HEK293 (cell line): ENCODE results near the gene DMD.

Experiments used
- CTCF ChIA-PET: fragments of 350-600 bp; formaldehyde crosslinking; extraction: SDS; loops from one replicate; lab custom pipeline; 2021; ENCODE audit warnings: antibody characterized with exemption; lab: Yijun Ruan, JAX
- POLR2A ChIA-PET: fragments of 300-600 bp; formaldehyde crosslinking; extraction: SDS; loops from one replicate; lab custom pipeline; 2020; ENCODE audit warnings: antibody characterized with exemption, inconsistent platforms; lab: Yijun Ruan, JAX
- H3K27ac ChIP-seq: fragments of 200-500 bp; sonication (Bioruptor generic); 2 replicates; pipeline ENCODE4 v1.5.1; 2014; ENCODE audit warnings: low read depth, low read length, control low read depth, inconsistent platforms; ENCODE audit errors: extremely low read depth
- H3K36me3 ChIP-seq, 2 experiments: fragments of 200-500 bp in 1 of 2; sonication (Bioruptor generic) in 1 of 2; 1 replicate in 1 of 2; 2 replicates in 1 of 2; pipeline ENCODE4 v1.5.1; 2014 to 2017; ENCODE audit warnings: inconsistent platforms in 2 of 2, low read length in 2 of 2; ENCODE audit not compliant: control insufficient read depth in 2 of 2, insufficient read depth in 1 of 2
- H3K4me1 ChIP-seq: fragments of 200-500 bp; sonication (Bioruptor generic); 2 replicates; pipeline ENCODE4 v1.5.1; 2014; ENCODE audit warnings: mild to moderate bottlenecking, low read length, inconsistent platforms; ENCODE audit not compliant: control insufficient read depth, insufficient read depth
- H3K4me3 ChIP-seq: 2 replicates; pipeline ENCODE4 v1.5.1; 2011; ENCODE audit warnings: low read depth, mild to moderate bottlenecking, control low read depth, low read length, moderate library complexity
- H3K9me3 ChIP-seq: fragments of 200-500 bp; sonication (Bioruptor generic); 2 replicates; pipeline ENCODE4 v1.5.1; 2014; ENCODE audit warnings: low read depth, low read length, inconsistent platforms; ENCODE audit not compliant: control insufficient read depth, insufficient read depth
- TCF7L2 ChIP-seq: IDR thresholded peaks from 2 replicates; pipeline ENCODE4 v1.6.1; 2011; ENCODE audit warnings: low read depth, mild to moderate bottlenecking, inconsistent platforms, low read length, moderate library complexity, borderline replicate concordance
- TRIM28 ChIP-seq: IDR thresholded peaks from 2 replicates; pipeline ENCODE4 v1.6.1; 2011; ENCODE audit warnings: low read length, control low read depth, borderline replicate concordance
- ZBTB7A ChIP-seq: fragments of 450-650 bp; formaldehyde crosslinking; IDR thresholded peaks from 2 replicates; pipeline ENCODE4 v1.5.1; 2016; ENCODE audit warnings: low read depth, missing biosample characterization, missing genetic modification characterization
- ZEB2 ChIP-seq: fragments of 450-650 bp; formaldehyde crosslinking; IDR thresholded peaks from 2 replicates; pipeline ENCODE4 v1.5.1; 2016; ENCODE audit warnings: missing biosample characterization, missing genetic modification characterization
- ZIC2 ChIP-seq: fragments of 450-650 bp; formaldehyde crosslinking; IDR thresholded peaks from 2 replicates; pipeline ENCODE4 v1.5.1; 2016; ENCODE audit warnings: missing biosample characterization, missing genetic modification characterization
- ZNF302 ChIP-seq: fragments of 450-650 bp; formaldehyde crosslinking; IDR thresholded peaks from 2 replicates; pipeline ENCODE4 v1.5.1; 2016; ENCODE audit warnings: missing biosample characterization, missing genetic modification characterization, low read depth
- ZNF423 ChIP-seq: fragments of 450-650 bp; formaldehyde crosslinking; IDR thresholded peaks from 2 replicates; pipeline ENCODE4 v1.5.1; 2016; ENCODE audit warnings: missing biosample characterization, missing genetic modification characterization
- ZNF501 ChIP-seq: fragments of 450-650 bp; formaldehyde crosslinking; IDR thresholded peaks from 2 replicates; pipeline ENCODE4 v1.5.1; 2016; ENCODE audit warnings: missing biosample characterization, missing genetic modification characterization
- ZNF560 ChIP-seq: fragments of 450-650 bp; formaldehyde crosslinking; IDR thresholded peaks from 2 replicates; pipeline ENCODE4 v1.5.1; 2017; ENCODE audit warnings: missing biosample characterization, missing genetic modification characterization, borderline replicate concordance
- ZNF785 ChIP-seq: fragments of 450-650 bp; formaldehyde crosslinking; IDR thresholded peaks from 2 replicates; pipeline ENCODE4 v1.5.1; 2016; ENCODE audit warnings: missing biosample characterization, missing genetic modification characterization
- ZSCAN16 ChIP-seq: fragments of 450-650 bp; formaldehyde crosslinking; IDR thresholded peaks from 2 replicates; pipeline ENCODE4 v1.5.1; 2016; ENCODE audit warnings: missing biosample characterization, missing genetic modification characterization
- TF ChIP-seq, protein P1 (sequence below): fragments of 450-650 bp; formaldehyde crosslinking; IDR thresholded peaks from 2 replicates; pipeline ENCODE4 v1.5.1; 2016; ENCODE audit warnings: missing biosample characterization, missing genetic modification characterization, borderline replicate concordance
- TF ChIP-seq, protein P2 (sequence below): fragments of 450-650 bp; formaldehyde crosslinking; IDR thresholded peaks from 2 replicates; pipeline ENCODE4 v1.5.1; 2017; ENCODE audit warnings: missing biosample characterization, missing genetic modification characterization
- TF ChIP-seq, protein P3 (sequence below): IDR thresholded peaks from 2 replicates; pipeline ENCODE4 v1.6.1; 2011; ENCODE audit warnings: mild to moderate bottlenecking, low read depth, low read length, borderline replicate concordance
- TF ChIP-seq, protein P4 (sequence below): fragments of 450-650 bp; formaldehyde crosslinking; IDR thresholded peaks from 2 replicates; pipeline ENCODE4 v1.5.1; 2016; ENCODE audit warnings: missing biosample characterization, missing genetic modification characterization, borderline replicate concordance
- TF ChIP-seq, protein P5 (sequence below): fragments of 450-650 bp; formaldehyde crosslinking; IDR thresholded peaks from 2 replicates; pipeline ENCODE4 v1.5.1; 2016; ENCODE audit warnings: missing biosample characterization, missing genetic modification characterization

DMD gene

DNA sequence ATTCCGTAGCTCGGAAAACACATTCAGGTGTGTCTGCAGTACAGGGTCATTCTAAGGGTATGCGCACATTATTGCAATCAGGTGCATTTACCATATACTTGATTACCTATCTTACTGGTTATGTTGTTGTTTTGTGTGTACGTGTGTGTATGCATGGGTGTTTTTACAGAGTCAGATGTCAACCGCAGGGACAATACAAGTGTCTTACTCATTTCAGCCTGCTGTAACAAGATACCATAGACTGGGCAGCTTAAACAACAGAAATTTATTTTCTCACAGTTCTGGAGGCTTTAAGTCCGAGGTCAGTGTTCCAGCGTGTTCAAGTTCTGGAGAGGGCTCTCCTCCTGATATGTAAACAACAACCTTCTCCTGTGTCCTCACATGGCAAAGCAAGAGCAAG, 316.7 kb downstream of the DMD start:
- Histone ChIP-seq H3K4me3 (no peak overlapping the region), H3K36me3 (no peaks in the 10 kb centered on the region)
- CTCF ChIA-PET: no interaction called here
- TF ChIP-seq, protein P1, sequence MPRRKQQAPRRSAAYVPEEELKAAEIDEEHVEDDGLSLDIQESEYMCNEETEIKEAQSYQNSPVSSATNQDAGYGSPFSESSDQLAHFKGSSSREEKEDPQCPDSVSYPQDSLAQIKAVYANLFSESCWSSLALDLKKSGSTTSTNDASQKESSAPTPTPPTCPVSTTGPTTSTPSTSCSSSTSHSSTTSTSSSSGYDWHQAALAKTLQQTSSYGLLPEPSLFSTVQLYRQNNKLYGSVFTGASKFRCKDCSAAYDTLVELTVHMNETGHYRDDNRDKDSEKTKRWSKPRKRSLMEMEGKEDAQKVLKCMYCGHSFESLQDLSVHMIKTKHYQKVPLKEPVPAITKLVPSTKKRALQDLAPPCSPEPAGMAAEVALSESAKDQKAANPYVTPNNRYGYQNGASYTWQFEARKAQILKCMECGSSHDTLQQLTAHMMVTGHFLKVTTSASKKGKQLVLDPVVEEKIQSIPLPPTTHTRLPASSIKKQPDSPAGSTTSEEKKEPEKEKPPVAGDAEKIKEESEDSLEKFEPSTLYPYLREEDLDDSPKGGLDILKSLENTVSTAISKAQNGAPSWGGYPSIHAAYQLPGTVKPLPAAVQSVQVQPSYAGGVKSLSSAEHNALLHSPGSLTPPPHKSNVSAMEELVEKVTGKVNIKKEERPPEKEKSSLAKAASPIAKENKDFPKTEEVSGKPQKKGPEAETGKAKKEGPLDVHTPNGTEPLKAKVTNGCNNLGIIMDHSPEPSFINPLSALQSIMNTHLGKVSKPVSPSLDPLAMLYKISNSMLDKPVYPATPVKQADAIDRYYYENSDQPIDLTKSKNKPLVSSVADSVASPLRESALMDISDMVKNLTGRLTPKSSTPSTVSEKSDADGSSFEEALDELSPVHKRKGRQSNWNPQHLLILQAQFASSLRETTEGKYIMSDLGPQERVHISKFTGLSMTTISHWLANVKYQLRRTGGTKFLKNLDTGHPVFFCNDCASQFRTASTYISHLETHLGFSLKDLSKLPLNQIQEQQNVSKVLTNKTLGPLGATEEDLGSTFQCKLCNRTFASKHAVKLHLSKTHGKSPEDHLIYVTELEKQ (tag by site-specific recombination): no peak
- no peak for TF ChIP-seq ZNF560 (tag by site-specific recombination)
- TF ChIP-seq, protein P2, sequence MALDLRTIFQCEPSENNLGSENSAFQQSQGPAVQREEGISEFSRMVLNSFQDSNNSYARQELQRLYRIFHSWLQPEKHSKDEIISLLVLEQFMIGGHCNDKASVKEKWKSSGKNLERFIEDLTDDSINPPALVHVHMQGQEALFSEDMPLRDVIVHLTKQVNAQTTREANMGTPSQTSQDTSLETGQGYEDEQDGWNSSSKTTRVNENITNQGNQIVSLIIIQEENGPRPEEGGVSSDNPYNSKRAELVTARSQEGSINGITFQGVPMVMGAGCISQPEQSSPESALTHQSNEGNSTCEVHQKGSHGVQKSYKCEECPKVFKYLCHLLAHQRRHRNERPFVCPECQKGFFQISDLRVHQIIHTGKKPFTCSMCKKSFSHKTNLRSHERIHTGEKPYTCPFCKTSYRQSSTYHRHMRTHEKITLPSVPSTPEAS: no peak
- TF ChIP-seq ZNF423 (tag by site-specific recombination): no peak
- TF ChIP-seq, protein P3, sequence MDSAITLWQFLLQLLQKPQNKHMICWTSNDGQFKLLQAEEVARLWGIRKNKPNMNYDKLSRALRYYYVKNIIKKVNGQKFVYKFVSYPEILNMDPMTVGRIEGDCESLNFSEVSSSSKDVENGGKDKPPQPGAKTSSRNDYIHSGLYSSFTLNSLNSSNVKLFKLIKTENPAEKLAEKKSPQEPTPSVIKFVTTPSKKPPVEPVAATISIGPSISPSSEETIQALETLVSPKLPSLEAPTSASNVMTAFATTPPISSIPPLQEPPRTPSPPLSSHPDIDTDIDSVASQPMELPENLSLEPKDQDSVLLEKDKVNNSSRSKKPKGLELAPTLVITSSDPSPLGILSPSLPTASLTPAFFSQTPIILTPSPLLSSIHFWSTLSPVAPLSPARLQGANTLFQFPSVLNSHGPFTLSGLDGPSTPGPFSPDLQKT: no peak
- TF ChIP-seq, all 188 proteins: peak for 0
- no peak overlapping the region for H3K27ac ChIP-seq
- H3K4me1 ChIP-seq: no peaks in the 10 kb centered on the region
- POLR2A ChIA-PET: no interaction called here
- no peaks in the 10 kb centered on the region for H3K9me3 ChIP-seq

DNA sequence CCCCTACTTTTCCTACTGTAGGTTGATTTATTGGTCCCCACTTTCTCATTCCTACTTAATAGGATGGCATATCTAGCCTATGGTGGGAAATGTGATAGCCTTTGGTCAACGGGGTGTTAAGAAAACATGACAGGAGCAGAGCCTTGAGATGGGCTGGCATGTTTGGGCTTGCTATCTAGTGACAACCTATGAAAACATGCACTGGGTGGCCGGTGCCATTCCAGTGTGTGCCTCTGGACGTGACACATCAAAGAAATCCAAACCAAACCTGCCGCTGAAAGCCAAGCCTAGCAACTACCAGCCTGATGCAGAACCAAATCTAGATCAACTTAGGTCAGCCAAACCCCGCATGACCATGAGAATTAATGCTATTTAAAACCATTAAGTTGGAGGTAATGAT, 317.6 kb downstream of the DMD start:
- no peaks in the 10 kb centered on the region for H3K36me3 ChIP-seq
- no peak overlapping the region for H3K4me3 ChIP-seq
- ChIA-PET CTCF (no interaction called here), POLR2A (no interaction called here)
- no peak overlapping the region for H3K27ac ChIP-seq
- no peaks in the 10 kb centered on the region for H3K4me1 ChIP-seq
- TF ChIP-seq ZEB2 (tag by site-specific recombination) (no peak), ZBTB7A (tag by site-specific recombination) (no peak), TCF7L2 (peak; percentile 89)
- TF ChIP-seq, all 188 proteins: peak for 1
- no peaks in the 10 kb centered on the region for H3K9me3 ChIP-seq

DNA sequence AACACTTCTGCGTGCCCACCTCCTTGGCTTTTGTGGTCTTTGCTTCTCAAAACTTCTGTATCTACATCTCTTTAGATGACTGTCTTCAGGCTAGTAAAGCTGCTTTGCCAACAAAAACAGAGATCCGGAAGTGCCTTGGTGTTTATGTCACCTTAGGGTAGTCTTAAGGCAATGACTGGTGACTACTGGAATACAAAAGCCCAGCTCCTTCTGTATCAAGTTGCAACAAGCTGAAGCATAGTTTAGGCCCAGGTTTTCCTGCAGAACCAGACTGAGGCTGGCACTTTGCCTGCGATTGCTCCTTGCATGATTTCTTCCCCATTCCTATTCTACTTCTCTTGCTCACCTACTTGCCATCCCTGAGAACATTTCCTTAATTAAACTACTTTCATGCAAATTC, 333.8 kb downstream of the DMD start:
- TF ChIP-seq, protein P4, sequence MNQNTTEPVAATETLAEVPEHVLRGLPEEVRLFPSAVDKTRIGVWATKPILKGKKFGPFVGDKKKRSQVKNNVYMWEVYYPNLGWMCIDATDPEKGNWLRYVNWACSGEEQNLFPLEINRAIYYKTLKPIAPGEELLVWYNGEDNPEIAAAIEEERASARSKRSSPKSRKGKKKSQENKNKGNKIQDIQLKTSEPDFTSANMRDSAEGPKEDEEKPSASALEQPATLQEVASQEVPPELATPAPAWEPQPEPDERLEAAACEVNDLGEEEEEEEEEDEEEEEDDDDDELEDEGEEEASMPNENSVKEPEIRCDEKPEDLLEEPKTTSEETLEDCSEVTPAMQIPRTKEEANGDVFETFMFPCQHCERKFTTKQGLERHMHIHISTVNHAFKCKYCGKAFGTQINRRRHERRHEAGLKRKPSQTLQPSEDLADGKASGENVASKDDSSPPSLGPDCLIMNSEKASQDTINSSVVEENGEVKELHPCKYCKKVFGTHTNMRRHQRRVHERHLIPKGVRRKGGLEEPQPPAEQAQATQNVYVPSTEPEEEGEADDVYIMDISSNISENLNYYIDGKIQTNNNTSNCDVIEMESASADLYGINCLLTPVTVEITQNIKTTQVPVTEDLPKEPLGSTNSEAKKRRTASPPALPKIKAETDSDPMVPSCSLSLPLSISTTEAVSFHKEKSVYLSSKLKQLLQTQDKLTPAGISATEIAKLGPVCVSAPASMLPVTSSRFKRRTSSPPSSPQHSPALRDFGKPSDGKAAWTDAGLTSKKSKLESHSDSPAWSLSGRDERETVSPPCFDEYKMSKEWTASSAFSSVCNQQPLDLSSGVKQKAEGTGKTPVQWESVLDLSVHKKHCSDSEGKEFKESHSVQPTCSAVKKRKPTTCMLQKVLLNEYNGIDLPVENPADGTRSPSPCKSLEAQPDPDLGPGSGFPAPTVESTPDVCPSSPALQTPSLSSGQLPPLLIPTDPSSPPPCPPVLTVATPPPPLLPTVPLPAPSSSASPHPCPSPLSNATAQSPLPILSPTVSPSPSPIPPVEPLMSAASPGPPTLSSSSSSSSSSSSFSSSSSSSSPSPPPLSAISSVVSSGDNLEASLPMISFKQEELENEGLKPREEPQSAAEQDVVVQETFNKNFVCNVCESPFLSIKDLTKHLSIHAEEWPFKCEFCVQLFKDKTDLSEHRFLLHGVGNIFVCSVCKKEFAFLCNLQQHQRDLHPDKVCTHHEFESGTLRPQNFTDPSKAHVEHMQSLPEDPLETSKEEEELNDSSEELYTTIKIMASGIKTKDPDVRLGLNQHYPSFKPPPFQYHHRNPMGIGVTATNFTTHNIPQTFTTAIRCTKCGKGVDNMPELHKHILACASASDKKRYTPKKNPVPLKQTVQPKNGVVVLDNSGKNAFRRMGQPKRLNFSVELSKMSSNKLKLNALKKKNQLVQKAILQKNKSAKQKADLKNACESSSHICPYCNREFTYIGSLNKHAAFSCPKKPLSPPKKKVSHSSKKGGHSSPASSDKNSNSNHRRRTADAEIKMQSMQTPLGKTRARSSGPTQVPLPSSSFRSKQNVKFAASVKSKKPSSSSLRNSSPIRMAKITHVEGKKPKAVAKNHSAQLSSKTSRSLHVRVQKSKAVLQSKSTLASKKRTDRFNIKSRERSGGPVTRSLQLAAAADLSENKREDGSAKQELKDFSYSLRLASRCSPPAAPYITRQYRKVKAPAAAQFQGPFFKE (tag by site-specific recombination): no peak
- TF ChIP-seq, protein P5, sequence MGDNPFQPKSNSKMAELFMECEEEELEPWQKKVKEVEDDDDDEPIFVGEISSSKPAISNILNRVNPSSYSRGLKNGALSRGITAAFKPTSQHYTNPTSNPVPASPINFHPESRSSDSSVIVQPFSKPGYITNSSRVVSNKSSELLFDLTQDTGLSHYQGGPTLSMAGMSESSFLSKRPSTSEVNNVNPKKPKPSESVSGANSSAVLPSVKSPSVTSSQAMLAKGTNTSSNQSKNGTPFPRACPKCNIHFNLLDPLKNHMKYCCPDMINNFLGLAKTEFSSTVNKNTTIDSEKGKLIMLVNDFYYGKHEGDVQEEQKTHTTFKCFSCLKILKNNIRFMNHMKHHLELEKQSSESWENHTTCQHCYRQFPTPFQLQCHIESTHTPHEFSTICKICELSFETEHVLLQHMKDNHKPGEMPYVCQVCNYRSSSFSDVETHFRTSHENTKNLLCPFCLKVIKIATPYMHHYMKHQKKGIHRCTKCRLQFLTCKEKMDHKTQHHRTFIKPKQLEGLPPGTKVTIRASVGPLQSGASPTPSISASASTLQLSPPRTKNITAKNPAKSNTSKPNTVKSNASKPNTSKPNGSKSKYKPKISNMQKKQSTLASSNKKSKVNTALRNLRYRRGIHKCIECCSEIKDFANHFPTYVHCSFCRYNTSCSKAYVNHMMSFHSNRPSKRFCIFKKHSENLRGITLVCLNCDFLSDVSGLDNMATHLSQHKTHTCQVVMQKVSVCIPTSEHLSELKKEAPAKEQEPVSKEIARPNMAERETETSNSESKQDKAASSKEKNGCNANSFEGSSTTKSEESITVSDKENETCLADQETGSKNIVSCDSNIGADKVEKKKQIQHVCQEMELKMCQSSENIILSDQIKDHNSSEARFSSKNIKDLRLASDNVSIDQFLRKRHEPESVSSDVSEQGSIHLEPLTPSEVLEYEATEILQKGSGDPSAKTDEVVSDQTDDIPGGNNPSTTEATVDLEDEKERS (tag by site-specific recombination): no peak
- TF ChIP-seq ZNF501 (tag by site-specific recombination) (no peak), TRIM28 (peak; percentile 79), ZIC2 (tag by site-specific recombination) (no peak), ZNF785 (tag by site-specific recombination) (no peak), TCF7L2 (peak; percentile 57), ZSCAN16 (tag by site-specific recombination) (no peak), ZNF302 (no peak)
- Histone ChIP-seq H3K4me3 (no peak overlapping the region), H3K36me3 (no peaks in the 10 kb centered on the region), H3K27ac (no peak overlapping the region), H3K9me3 (no peaks in the 10 kb centered on the region), H3K4me1 (no peaks in the 10 kb centered on the region)
- CTCF ChIA-PET: no interaction called here
- POLR2A ChIA-PET: no interaction called here
